Gastrocnemius medialis (tissue), 4 donors: ENCODE data around the gene MT1X. TPM values are rescaled to one million over a fixed set of nuclear protein-coding genes. Genes with fewer than 3 reads are reported as not detected.

Source experiments
- ATAC-seq, 2 donors: fragments of 150-250 bp; one replicate each; pipeline ENCODE4 v1.9.1; 2016
- DNase-seq, 2 donors: peaks; one replicate each; pipeline ENCODE4 v3.0.0-alpha.2; 2019
- H3K27ac ChIP-seq, 4 donors: fragments of 200-600 bp; sonication (generic); 1 replicate in 1 of 4; 2 replicates in 3 of 4; pipeline ENCODE4 v1.5.1; 2016 to 2018; ENCODE audit warnings: mild to moderate bottlenecking in 2 of 4, moderate library complexity in 1 of 4
- H3K27me3 ChIP-seq, 3 donors: fragments of 200-600 bp; sonication (generic) in 2 of 3; 1 replicate in 1 of 3; 2 replicates in 2 of 3; pipeline versions ENCODE4 v1.5.1 to v1.6.0; 2016 to 2019; ENCODE audit warnings: mild to moderate bottlenecking in 1 of 3, moderate library complexity in 1 of 3
- H3K36me3 ChIP-seq, 2 donors: fragments of 200-600 bp; sonication (generic) in 1 of 2; one replicate each; pipeline ENCODE4 v1.5.1; 2017 to 2018
- H3K4me1 ChIP-seq, 2 donors: fragments of 200-600 bp; sonication (generic) in 1 of 2; one replicate each; pipeline ENCODE4 v1.5.1; 2016 to 2017; ENCODE audit warnings: mild to moderate bottlenecking in 2 of 2
- H3K4me3 ChIP-seq, 4 donors: fragments of 200-600 bp; sonication (generic) in 3 of 4; 1 replicate in 1 of 4; 2 replicates in 3 of 4; pipeline ENCODE4 v1.5.1; 2016 to 2019; ENCODE audit warnings: mild to moderate bottlenecking in 2 of 4
- H3K9me3 ChIP-seq, 3 donors: fragments of 200-600 bp; sonication (generic) in 2 of 3; 1 replicate in 1 of 3; 2 replicates in 2 of 3; pipeline ENCODE4 v1.5.1; 2016 to 2019
- CTCF ChIP-seq, 5 experiments: fragments of 450-650 bp in 3 of 5; fragments of 200-600 bp in 2 of 5; sonication (generic) in 2 of 5; IDR thresholded peaks in 4 of 5; conservative IDR thresholded peaks in 1 of 5; 1 replicate in 4 of 5; 2 replicates in 1 of 5; pipeline ENCODE4 v1.5.1; 2016 to 2019; ENCODE audit warnings: antibody characterized with exemption in 5 of 5, mild to moderate bottlenecking in 3 of 5, moderate library complexity in 3 of 5
- POLR2A ChIP-seq, 2 donors: fragments of 450-650 bp; IDR thresholded peaks; one replicate each; pipeline ENCODE4 v1.6.1; 2017; ENCODE audit warnings: antibody characterized with exemption in 2 of 2, mild to moderate bottlenecking in 2 of 2, moderate library complexity in 2 of 2
- in situ Hi-C, 4 donors: fragments of 200-750 bp; cut with MboI; loops; one replicate each; pipeline versions ENCODE4 v1.15.0 to v1.8.0; 2017; ENCODE audit warnings: low sequenced_read_pairs in 4 of 4
- intact Hi-C: fragments of 100-400 bp; cut with DNase I; formaldehyde crosslinking; loops from one replicate; pipeline ENCODE4 v1.15.1; 2023; ENCODE audit warnings: low total_unique reads
- total RNA-seq, 4 donors: library from RNA; depleted of rRNA; stranded (reverse); fragments of >200 nt; gene quantifications; one replicate each; pipeline versions ENCODE4 v1.1.0 to v1.2.3, GENCODE V29; 2016

MT1X gene
- total RNA-seq, 4 donors from 2014 or later: 3,871 to 10,589 (median 6,239) TPM

GRCh38 chr16:56684256-56684925, 2.1 kb downstream of the MT1X start:
- H3K4me3 ChIP-seq: peak overlapping the region; percentile 66 to 83 (median 78)
- H3K27ac ChIP-seq: peak overlapping the region; percentile 89 to 94 (median 91)
- DNase-seq: peak; percentile 48 to 87
- no peak for TF ChIP-seq CTCF (IDR thresholded peaks at IDR 0.05 in 4 of 5, conservative IDR thresholded peaks at IDR 0.05 in 1 of 5)
- TF ChIP-seq POLR2A (IDR thresholded peaks at IDR 0.05): peak in 1 of 2 donors; percentile 55
- intact Hi-C loops (loop anchor here (5.0 kb wide), 3 partner anchors 248 to 378 kb away; partner anchors contain the start of gene HERPUD1), in situ Hi-C loops (loop anchor here in 3 of 4 donors (5.0 to 25.0 kb wide), 2 partner anchors 77 to 272 kb away; partner anchors contain the start of gene MT2A (in 2 of the 3))
- H3K36me3 ChIP-seq: no peaks in the 10 kb centered on the region
- no peaks in the 10 kb centered on the region for H3K9me3 ChIP-seq
- H3K27me3 ChIP-seq: no peaks in the 10 kb centered on the region
- ATAC-seq: peak; percentile 1 to 18
- H3K4me1 ChIP-seq: peaks cover 37 to 41% of the 10 kb centered on the region in 2 donors

DNA sequence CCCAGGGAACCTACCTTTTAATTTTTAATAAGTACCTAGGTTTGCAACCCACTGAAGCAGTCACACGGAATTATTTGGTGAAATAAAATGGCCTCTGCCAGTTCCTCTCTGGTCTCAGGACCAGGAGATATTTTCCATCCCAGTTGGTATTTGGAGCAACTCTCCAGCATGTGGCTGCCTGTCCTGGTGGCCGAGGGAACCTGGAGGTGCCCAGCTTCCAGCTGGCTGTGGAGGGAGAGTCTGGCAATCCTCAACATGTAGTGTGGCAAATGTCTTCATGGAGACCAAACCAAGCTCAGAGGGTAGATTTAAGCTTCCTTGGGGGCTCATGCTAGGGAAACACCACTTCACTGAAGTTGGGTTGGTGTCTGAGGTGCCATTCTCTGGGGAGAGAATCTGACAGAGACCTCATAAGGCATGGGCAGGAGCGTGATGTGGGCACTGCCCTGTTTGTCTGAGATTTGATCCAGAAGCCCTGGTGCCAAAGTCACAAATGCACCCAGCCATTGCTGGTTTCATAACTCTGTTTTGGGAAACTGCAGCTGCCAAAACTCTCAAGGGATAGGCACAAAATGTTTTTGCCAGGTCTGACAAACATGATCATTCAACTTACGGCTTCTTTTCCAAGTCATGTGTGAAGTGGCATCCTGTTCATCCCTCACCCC, 2.8 kb downstream of the MT1X start:
- Histone ChIP-seq H3K36me3 (no peaks in the 10 kb centered on the region), H3K4me3 (peak overlapping the region; percentile 66 to 83 (median 78)), H3K27ac (peak overlapping the region; percentile 89 to 94 (median 91)), H3K9me3 (no peaks in the 10 kb centered on the region), H3K4me1 (peaks cover 33 to 37% of the 10 kb centered on the region in 2 donors), H3K27me3 (no peaks in the 10 kb centered on the region)
- peak; percentile 51 to 56 for ATAC-seq
- in situ Hi-C loops (loop anchor here in 3 of 4 donors (5.0 to 25.0 kb wide), 2 partner anchors 78 to 273 kb away; partner anchors contain the start of gene MT2A (in 2 of the 3)), intact Hi-C loops (loop anchor here (5.0 kb wide), 3 partner anchors 247 to 377 kb away; partner anchors contain the start of gene HERPUD1)
- DNase-seq: peak; percentile 84 to 91
- TF ChIP-seq POLR2A (IDR thresholded peaks at IDR 0.05): peak in 1 of 2 donors; percentile 26
- peak in 1 of 5 experiments; percentile 14 for TF ChIP-seq CTCF (IDR thresholded peaks at IDR 0.05 in 4 of 5, conservative IDR thresholded peaks at IDR 0.05 in 1 of 5)

GRCh38 chr16:56686758-56687157, 4.5 kb downstream of the MT1X start:
- TF ChIP-seq POLR2A (IDR thresholded peaks at IDR 0.05) (no peak), CTCF (IDR thresholded peaks at IDR 0.05 in 4 of 5, conservative IDR thresholded peaks at IDR 0.05 in 1 of 5) (no peak)
- no peak overlapping the region for H3K4me3 ChIP-seq
- H3K36me3 ChIP-seq: no peaks in the 10 kb centered on the region
- intact Hi-C loops (no loop called here), in situ Hi-C loops (loop anchor here in 1 of 4 donors (25.0 kb wide), 1 partner anchor 274 kb away; no protein-coding TSS in a partner anchor)
- peak overlapping the region; percentile 50 to 94 (median 91) for H3K27ac ChIP-seq
- no peaks in the 10 kb centered on the region for H3K27me3 ChIP-seq
- H3K4me1 ChIP-seq: peaks cover 16 to 20% of the 10 kb centered on the region in 2 donors
- no peaks in the 10 kb centered on the region for H3K9me3 ChIP-seq
- no peak for DNase-seq
- ATAC-seq: no peak

- H3K27me3 ChIP-seq: no peaks in the 10 kb centered on the region
- peak in 1 of 5 experiments; percentile 27 for TF ChIP-seq CTCF (IDR thresholded peaks at IDR 0.05 in 4 of 5, conservative IDR thresholded peaks at IDR 0.05 in 1 of 5)
- TF ChIP-seq POLR2A (IDR thresholded peaks at IDR 0.05): no peak
- in situ Hi-C loops: loop anchor here in 1 of 4 donors (25.0 kb wide), 1 partner anchor 276 kb away; no protein-coding TSS in a partner anchor
- peak overlapping the region in 1 of 4 donors; percentile 5 for H3K27ac ChIP-seq
- no peaks in the 10 kb centered on the region for H3K9me3 ChIP-seq
- no peak for DNase-seq
- intact Hi-C loops: no loop called here
- no peak for ATAC-seq
- H3K4me1 ChIP-seq: peaks cover 19 to 20% of the 10 kb centered on the region in 2 donors
- H3K4me3 ChIP-seq: no peak overlapping the region
- no peaks in the 10 kb centered on the region for H3K36me3 ChIP-seq
These were observed 6.5 kb downstream of the MT1X start for GRCh38 chr16:56688762-56689161.
